ENCODE results near the gene DENND2A. TPM values are rescaled to one million over a fixed set of nuclear protein-coding genes. Genes with fewer than 3 reads are reported as not detected.

DENND2A gene
- total and polyA plus RNA-seq, 10 donors = 1.9 to 35.3 (median 14.9) TPM

DNA sequence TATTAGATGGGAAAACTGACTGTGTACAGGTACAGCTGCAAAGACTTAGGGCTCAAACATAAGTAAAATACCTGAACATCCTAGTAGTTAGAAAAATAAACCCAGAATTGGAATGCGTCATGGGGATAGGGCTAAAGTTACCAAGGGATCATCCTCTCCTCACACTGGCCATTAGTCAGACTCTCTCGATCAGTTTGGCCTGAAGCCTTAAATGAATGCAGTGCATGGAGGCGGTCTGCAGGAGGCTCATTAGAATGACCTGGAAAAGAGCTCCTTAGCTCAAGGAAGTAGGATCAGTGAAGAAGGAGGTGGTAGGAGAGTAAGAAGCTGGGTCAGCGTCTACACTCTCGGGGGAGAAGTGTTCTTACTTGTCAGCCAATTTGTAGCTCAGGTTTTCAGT, 35.3 kb downstream of the DENND2A start:
- no peak for DNase-seq
- Histone ChIP-seq H3K36me3 (peaks cover 0 to 12% (median 0%) of the 10 kb centered on the region in 6 donors), H3K27me3 (replicated peaks in 1 of 7) (peaks cover 0 to 7% (median 0%) of the 10 kb centered on the region in 7 donors), H3K4me1 (peaks cover 4 to 24% (median 12%) of the 10 kb centered on the region in 6 donors), H3K9me3 (no peaks in the 10 kb centered on the region), H3K4me3 (no peak overlapping the region), H3K27ac (no peak overlapping the region)
- intact Hi-C loops (cut with DNase I; ENCODE audit: low total_unique reads) = no loop called here
- TF ChIP-seq POLR2AphosphoS5 (IDR thresholded peaks at IDR 0.05) (no peak), POLR2A (IDR thresholded peaks at IDR 0.05) (no peak), CTCF (IDR thresholded peaks at IDR 0.05 in 8 of 11, conservative IDR thresholded peaks at IDR 0.05 in 3 of 11) (no peak)
- WGBS, 5 donors = 83 to 98% (median 93%) methylated on average over 5 of the region's 5 CpGs

DNA sequence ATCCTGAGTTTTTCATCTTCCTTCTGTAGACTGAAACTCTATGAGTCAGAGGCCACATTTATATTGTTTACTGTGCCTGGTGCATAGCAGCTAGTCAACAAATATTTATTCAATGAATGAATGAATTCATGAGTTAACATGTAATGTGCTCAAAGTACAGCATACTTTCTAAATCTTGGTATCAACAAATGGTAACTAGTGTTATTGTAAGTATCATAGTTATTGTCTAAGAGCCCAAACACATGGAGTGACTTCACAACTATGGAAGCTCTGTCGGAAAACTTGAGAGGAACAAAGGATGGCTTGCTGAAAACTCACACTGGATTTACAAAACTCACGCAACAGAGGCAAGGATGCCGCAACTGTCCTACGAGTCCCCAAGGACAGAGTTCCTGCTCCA, 35.9 kb downstream of the DENND2A start:
- Histone ChIP-seq H3K36me3 (peaks cover 0 to 12% (median 0%) of the 10 kb centered on the region in 6 donors), H3K9me3 (no peaks in the 10 kb centered on the region), H3K4me3 (no peak overlapping the region), H3K27ac (no peak overlapping the region), H3K4me1 (peaks cover 4 to 21% (median 12%) of the 10 kb centered on the region in 6 donors), H3K27me3 (replicated peaks in 1 of 7) (peaks cover 0 to 7% (median 0%) of the 10 kb centered on the region in 7 donors)
- intact Hi-C loops (cut with DNase I; ENCODE audit: low total_unique reads) = no loop called here
- no peak for DNase-seq
- no peak for TF ChIP-seq POLR2AphosphoS5 (IDR thresholded peaks at IDR 0.05)
- no peak for TF ChIP-seq CTCF (IDR thresholded peaks at IDR 0.05 in 8 of 11, conservative IDR thresholded peaks at IDR 0.05 in 3 of 11)
- no peak for TF ChIP-seq POLR2A (IDR thresholded peaks at IDR 0.05)
- 87 to 96% (median 90%) methylated on average over 4 of the region's 4 CpGs for WGBS, 5 donors

- no peak for TF ChIP-seq CTCF (IDR thresholded peaks at IDR 0.05 in 8 of 11, conservative IDR thresholded peaks at IDR 0.05 in 3 of 11)
- no peak for TF ChIP-seq POLR2A (IDR thresholded peaks at IDR 0.05)
- TF ChIP-seq POLR2AphosphoS5 (IDR thresholded peaks at IDR 0.05) = no peak
- H3K4me3 ChIP-seq = no peak overlapping the region
- WGBS, 5 donors = 80 to 85% (median 81%) methylated on average over 7 of the region's 7 CpGs
- peaks cover 0 to 7% (median 0%) of the 10 kb centered on the region in 7 donors for H3K27me3 ChIP-seq (replicated peaks in 1 of 7)
- no peaks in the 10 kb centered on the region for H3K9me3 ChIP-seq
- peaks cover 4 to 21% (median 12%) of the 10 kb centered on the region in 6 donors for H3K4me1 ChIP-seq
- no peak for DNase-seq
- intact Hi-C loops (cut with DNase I; ENCODE audit: low total_unique reads) = no loop called here
- H3K27ac ChIP-seq = no peak overlapping the region
- peaks cover 0 to 12% (median 0%) of the 10 kb centered on the region in 6 donors for H3K36me3 ChIP-seq
Observed at GRCh38 chr7:140604076-140604475, 36.5 kb downstream of the DENND2A start.

- H3K27me3 ChIP-seq (replicated peaks in 1 of 7) = peaks cover 0 to 7% (median 0%) of the 10 kb centered on the region in 7 donors
- TF ChIP-seq CTCF (IDR thresholded peaks at IDR 0.05 in 8 of 11, conservative IDR thresholded peaks at IDR 0.05 in 3 of 11) (no peak), POLR2AphosphoS5 (IDR thresholded peaks at IDR 0.05) (no peak), POLR2A (IDR thresholded peaks at IDR 0.05) (no peak)
- H3K4me3 ChIP-seq = no peak overlapping the region
- intact Hi-C loops (cut with DNase I; ENCODE audit: low total_unique reads) = no loop called here
- peak overlapping the region in 2 of 8 donors; percentile 39 to 43 for H3K27ac ChIP-seq
- H3K4me1 ChIP-seq = no peaks in the 10 kb centered on the region
- no peaks in the 10 kb centered on the region for H3K9me3 ChIP-seq
- peaks cover 0 to 12% (median 0%) of the 10 kb centered on the region in 6 donors for H3K36me3 ChIP-seq
- WGBS, 5 donors = 76 to 87% (median 84%) methylated on average over 20 to 21 of the region's 21 CpGs
- peak; percentile 63 for DNase-seq
Observed at GRCh38 chr7:140601566-140602174, 38.9 kb downstream of the DENND2A start.

Measured in spleen (tissue), 11 donors.